Measurements from ENCODE around the gene EPHB2.
"Not testable (repeated sequence)": the region's sequence is repeated elsewhere in the genome, so short reads cannot be mapped to it uniquely, and the experiment has no call there.

Gene EPHB2

DNA sequence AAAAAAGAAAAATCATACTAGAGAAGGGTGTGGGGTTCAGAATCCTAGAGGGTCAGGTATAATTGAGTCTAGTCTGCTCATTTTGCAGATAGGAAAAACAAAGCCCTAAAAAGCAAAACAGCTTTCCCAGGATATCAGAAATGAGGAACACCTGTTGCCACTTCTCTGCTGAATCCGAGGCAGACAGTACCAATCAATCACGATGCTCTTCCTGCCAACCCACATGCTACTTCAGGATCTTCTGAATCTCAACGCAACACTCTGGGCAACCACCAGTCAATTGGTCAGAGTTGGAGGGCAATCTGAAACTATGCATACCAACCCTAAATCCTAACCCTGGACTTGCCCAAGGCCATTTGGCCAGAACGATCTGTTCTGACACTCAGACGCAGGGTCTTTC lies 128.3 kb downstream of the EPHB2 start:
- no peaks in the 10 kb centered on the region for H3K4me1 Mint-ChIP-seq (ENCODE audit: low read depth)
- H3K36me3 Mint-ChIP-seq (ENCODE audit: low read depth) = no peaks in the 10 kb centered on the region
- H3K4me3 Mint-ChIP-seq = no peak overlapping the region
- H3K27ac Mint-ChIP-seq = no peak overlapping the region
- no peaks in the 10 kb centered on the region for H3K9me3 Mint-ChIP-seq
- peaks cover 18% of the 10 kb centered on the region for H3K27me3 Mint-ChIP-seq

DNA sequence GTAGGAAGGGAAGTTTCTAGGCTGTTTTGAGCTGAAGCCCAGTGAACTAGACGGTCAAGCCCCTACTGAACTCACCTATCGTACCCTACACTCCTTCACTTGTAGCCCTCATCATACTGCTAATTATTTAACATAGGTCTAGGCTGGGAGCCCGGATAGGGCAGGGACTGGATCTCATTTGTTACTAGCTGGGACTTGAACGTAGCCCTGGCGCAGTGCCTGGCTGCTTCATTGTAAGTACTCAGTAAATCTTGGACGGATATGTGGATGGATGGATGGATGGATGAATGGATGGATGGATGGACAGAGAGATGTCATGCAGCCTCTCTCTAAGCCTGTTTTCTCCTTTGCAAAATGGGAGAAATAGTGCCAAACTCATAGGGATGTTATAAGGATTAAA lies 129.2 kb downstream of the EPHB2 start:
- H3K4me1 Mint-ChIP-seq (ENCODE audit: low read depth) = no peaks in the 10 kb centered on the region
- H3K27me3 Mint-ChIP-seq = peaks cover 22% of the 10 kb centered on the region
- H3K27ac Mint-ChIP-seq = no peak overlapping the region

DNA sequence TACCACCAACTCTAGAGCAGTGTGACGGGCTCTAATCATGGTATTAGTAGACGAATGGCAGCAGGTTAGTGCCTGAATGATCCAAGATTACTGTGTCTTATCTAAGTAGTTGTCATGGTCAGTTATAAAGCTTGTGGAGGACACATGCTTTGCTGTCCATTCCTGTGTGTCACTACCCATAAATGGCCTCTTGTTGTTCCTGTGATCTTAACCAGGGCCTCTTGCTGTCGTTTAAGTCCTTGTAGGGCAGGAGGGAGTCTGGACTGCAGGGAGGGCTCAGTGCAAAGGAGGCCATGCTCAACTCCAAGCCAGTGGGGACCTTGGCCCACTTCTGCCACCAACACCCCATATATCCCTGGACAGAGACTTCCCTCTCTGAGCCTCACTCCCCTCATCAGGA lies 130.5 kb downstream of the EPHB2 start:
- H3K36me3 Mint-ChIP-seq (ENCODE audit: low read depth) = no peaks in the 10 kb centered on the region
- H3K4me1 Mint-ChIP-seq (ENCODE audit: low read depth) = no peaks in the 10 kb centered on the region
- H3K4me3 Mint-ChIP-seq = no peak overlapping the region
- peaks cover 31% of the 10 kb centered on the region for H3K27me3 Mint-ChIP-seq
- no peak overlapping the region for H3K27ac Mint-ChIP-seq
- no peaks in the 10 kb centered on the region for H3K9me3 Mint-ChIP-seq

More for the DNA sequence above, 129.2 kb downstream of the EPHB2 start:
- Mint-ChIP-seq H3K9me3 (no peaks in the 10 kb centered on the region), H3K4me3 (no peak overlapping the region), H3K36me3 (ENCODE audit: low read depth) (no peaks in the 10 kb centered on the region)

GRCh38 chr1:22841860-22842281 lies 131.2 kb downstream of the EPHB2 start:
- H3K4me1 Mint-ChIP-seq (ENCODE audit: low read depth) = no peaks in the 10 kb centered on the region
- H3K9me3 Mint-ChIP-seq = no peaks in the 10 kb centered on the region
- H3K36me3 Mint-ChIP-seq (ENCODE audit: low read depth) = no peaks in the 10 kb centered on the region
- no peak overlapping the region for H3K4me3 Mint-ChIP-seq
- peaks cover 37% of the 10 kb centered on the region for H3K27me3 Mint-ChIP-seq
- H3K27ac Mint-ChIP-seq = no peak overlapping the region

DNA sequence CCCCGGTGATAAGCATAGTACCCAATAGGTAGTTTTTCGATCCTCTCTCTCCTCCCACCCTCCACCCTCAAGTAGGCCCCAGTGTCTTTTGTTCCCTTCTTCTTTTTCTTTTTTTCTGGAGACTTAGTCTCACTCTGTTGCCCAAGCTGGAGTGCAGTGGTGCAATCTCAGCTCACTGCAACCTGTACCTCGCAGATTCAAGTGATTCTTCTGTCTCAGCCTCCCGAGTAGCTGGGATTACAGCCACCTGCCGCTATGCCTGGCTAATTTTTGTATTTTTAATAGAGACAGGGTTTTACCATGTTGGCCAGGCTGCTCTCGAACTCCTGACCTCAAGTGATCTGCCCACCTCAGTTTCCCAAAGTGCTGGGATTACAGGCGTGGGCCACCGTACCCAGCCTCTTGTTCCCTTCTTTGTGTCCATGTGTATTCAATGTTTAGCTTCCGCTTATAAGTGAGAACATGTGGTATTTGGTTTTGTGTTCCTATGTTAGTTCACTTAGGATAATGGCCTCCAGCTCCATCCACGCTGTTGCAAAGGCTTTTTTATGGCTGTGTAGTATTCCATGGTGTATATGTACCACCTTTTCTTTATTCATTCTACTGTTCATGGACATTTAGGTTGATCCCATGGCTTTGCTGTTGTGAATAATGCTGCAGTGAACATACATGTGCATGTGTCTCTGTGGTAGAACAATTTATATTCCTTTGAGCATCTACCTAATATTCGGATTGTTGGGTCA lies 133.0 kb downstream of the EPHB2 start:
- not testable (repeated sequence) for H3K27ac Mint-ChIP-seq; H3K9me3 Mint-ChIP-seq; H3K4me3 Mint-ChIP-seq; H3K4me1 Mint-ChIP-seq (ENCODE audit: low read depth); H3K36me3 Mint-ChIP-seq (ENCODE audit: low read depth)
- peaks cover 46% of the 10 kb centered on the region for H3K27me3 Mint-ChIP-seq

GRCh38 chr1:22844621-22845020 lies 134.0 kb downstream of the EPHB2 start:
- Mint-ChIP-seq H3K9me3 (no peaks in the 10 kb centered on the region), H3K4me3 (no peak overlapping the region), H3K27ac (no peak overlapping the region), H3K36me3 (ENCODE audit: low read depth) (no peaks in the 10 kb centered on the region), H3K27me3 (peaks cover 45% of the 10 kb centered on the region), H3K4me1 (ENCODE audit: low read depth) (no peaks in the 10 kb centered on the region)

DNA sequence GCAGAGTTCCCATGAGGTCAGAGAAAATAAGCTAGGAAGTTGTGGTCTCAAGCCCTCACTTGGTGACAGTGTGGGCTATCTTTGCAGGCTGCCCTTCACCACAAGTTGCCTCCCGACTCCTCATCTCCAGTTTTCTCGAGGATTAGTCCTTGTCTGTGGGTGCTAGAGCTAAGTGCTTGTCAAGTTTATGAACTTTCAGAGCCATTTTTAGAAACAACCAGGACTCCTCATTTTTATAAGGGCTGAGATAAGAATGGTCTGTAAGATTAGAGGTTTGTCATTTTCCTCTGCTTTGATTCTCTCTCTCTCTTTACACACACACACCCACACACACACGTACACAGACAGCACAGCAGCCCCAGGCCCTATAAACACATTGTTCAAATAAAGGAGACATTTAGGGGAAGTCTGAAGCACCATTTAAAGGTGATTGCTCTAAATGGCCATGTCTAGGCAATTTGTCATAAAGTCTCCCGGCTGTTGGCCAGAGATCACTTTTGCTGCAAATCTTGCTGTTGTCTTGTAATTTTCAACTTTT lies 134.8 kb downstream of the EPHB2 start:
- Mint-ChIP-seq H3K36me3 (ENCODE audit: low read depth) (no peaks in the 10 kb centered on the region), H3K27me3 (peaks cover 45% of the 10 kb centered on the region), H3K9me3 (no peaks in the 10 kb centered on the region), H3K4me3 (no peak overlapping the region), H3K27ac (no peak overlapping the region), H3K4me1 (ENCODE audit: low read depth) (no peaks in the 10 kb centered on the region)

- Mint-ChIP-seq H3K27me3 (peaks cover 45% of the 10 kb centered on the region), H3K4me1 (ENCODE audit: low read depth) (no peaks in the 10 kb centered on the region), H3K36me3 (ENCODE audit: low read depth) (no peaks in the 10 kb centered on the region), H3K4me3 (no peak overlapping the region), H3K27ac (no peak overlapping the region), H3K9me3 (no peaks in the 10 kb centered on the region)
These were observed 135.8 kb downstream of the EPHB2 start for GRCh38 chr1:22846458-22846857.

DNA sequence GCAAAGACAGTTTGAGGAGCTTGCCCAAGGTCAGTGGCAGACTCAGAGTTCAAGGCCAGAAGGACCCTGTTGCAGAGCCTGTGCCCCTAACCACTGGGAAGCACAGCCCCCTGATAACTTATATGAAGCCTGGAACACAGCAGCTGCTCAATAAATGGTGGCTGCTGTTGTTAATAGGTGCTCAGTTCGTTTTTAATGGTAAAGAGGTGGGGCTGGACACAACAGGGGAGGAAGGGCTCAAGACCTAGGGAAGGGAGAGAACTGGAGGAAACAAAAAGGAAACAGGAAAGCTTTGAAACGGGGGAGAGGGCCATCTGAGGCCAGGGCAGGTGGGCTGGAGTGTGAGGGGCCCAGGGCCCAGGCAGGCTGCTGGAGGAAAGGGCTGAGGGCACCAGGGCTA lies 136.6 kb downstream of the EPHB2 start:
- no peaks in the 10 kb centered on the region for H3K9me3 Mint-ChIP-seq
- peaks cover 50% of the 10 kb centered on the region for H3K27me3 Mint-ChIP-seq
- H3K27ac Mint-ChIP-seq = no peak overlapping the region
- no peak overlapping the region for H3K4me3 Mint-ChIP-seq
- no peaks in the 10 kb centered on the region for H3K4me1 Mint-ChIP-seq (ENCODE audit: low read depth)
- no peaks in the 10 kb centered on the region for H3K36me3 Mint-ChIP-seq (ENCODE audit: low read depth)

- Mint-ChIP-seq H3K27me3 (peaks cover 46% of the 10 kb centered on the region), H3K36me3 (ENCODE audit: low read depth) (no peaks in the 10 kb centered on the region), H3K4me1 (ENCODE audit: low read depth) (no peaks in the 10 kb centered on the region), H3K4me3 (no peak overlapping the region), H3K27ac (no peak overlapping the region), H3K9me3 (no peaks in the 10 kb centered on the region)
These were observed 137.1 kb downstream of the EPHB2 start for GRCh38 chr1:22847709-22848108.

GRCh38 chr1:22848405-22848804 lies 137.8 kb downstream of the EPHB2 start:
- no peak overlapping the region for H3K4me3 Mint-ChIP-seq
- H3K9me3 Mint-ChIP-seq = no peaks in the 10 kb centered on the region
- no peak overlapping the region for H3K27ac Mint-ChIP-seq
- no peaks in the 10 kb centered on the region for H3K36me3 Mint-ChIP-seq (ENCODE audit: low read depth)
- H3K4me1 Mint-ChIP-seq (ENCODE audit: low read depth) = no peaks in the 10 kb centered on the region
- H3K27me3 Mint-ChIP-seq = peaks cover 43% of the 10 kb centered on the region

DNA sequence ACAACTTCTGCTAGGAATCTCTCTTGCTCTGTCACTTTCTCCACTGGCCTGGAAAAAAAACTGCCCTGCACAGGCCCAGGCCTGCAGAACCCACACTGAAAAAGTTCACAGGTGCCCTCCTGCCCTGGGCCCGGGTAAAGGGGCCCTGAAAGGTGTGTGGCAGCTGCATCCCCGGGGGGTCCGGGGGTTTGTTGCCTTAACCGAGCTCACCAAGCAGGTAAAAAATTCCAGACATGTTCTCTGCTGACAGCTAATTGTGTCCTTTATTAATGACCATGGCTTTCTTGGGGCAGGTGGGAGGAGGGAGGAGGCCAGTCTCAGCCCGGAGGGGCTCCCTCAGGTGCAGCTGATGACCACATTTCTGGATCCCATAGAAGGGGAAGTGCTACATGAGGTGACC lies 139.1 kb downstream of the EPHB2 start:
- peaks cover 33% of the 10 kb centered on the region for H3K27me3 Mint-ChIP-seq
- H3K27ac Mint-ChIP-seq = no peak overlapping the region
- no peaks in the 10 kb centered on the region for H3K4me1 Mint-ChIP-seq (ENCODE audit: low read depth)
- H3K9me3 Mint-ChIP-seq = no peaks in the 10 kb centered on the region
- H3K36me3 Mint-ChIP-seq (ENCODE audit: low read depth) = no peaks in the 10 kb centered on the region
- no peak overlapping the region for H3K4me3 Mint-ChIP-seq

DNA sequence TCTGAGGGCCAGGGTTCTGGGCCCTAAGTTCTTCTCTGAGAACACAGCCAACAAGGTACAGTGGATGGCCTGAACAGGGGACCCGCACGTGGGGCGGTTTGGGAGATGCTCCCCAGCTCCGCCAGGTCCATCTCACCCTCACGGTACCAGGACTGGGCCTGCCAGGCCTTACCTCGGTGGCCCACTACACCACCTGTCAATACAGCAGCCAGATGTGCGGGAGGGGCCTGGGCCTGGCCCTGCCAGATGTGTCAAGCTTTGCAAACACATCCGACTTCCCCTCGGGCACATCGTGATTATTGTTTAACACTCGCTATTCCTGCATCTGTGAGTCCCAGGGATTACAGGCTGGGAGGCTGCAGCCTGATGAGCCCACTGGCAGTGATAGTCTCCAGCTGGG lies 139.6 kb downstream of the EPHB2 start:
- H3K36me3 Mint-ChIP-seq (ENCODE audit: low read depth) = no peaks in the 10 kb centered on the region
- H3K27me3 Mint-ChIP-seq = peaks cover 32% of the 10 kb centered on the region
- H3K4me1 Mint-ChIP-seq (ENCODE audit: low read depth) = no peaks in the 10 kb centered on the region
- H3K27ac Mint-ChIP-seq = no peak overlapping the region
- no peaks in the 10 kb centered on the region for H3K9me3 Mint-ChIP-seq
- H3K4me3 Mint-ChIP-seq = no peak overlapping the region

GRCh38 chr1:22850681-22851080 lies 140.0 kb downstream of the EPHB2 start:
- H3K36me3 Mint-ChIP-seq (ENCODE audit: low read depth) = no peaks in the 10 kb centered on the region
- H3K4me1 Mint-ChIP-seq (ENCODE audit: low read depth) = no peaks in the 10 kb centered on the region
- H3K9me3 Mint-ChIP-seq = no peaks in the 10 kb centered on the region
- peaks cover 28% of the 10 kb centered on the region for H3K27me3 Mint-ChIP-seq
- no peak overlapping the region for H3K27ac Mint-ChIP-seq
- no peak overlapping the region for H3K4me3 Mint-ChIP-seq

GRCh38 chr1:22851517-22851916 lies 140.9 kb downstream of the EPHB2 start:
- Mint-ChIP-seq H3K27ac (no peak overlapping the region), H3K36me3 (ENCODE audit: low read depth) (no peaks in the 10 kb centered on the region), H3K4me1 (ENCODE audit: low read depth) (no peaks in the 10 kb centered on the region), H3K27me3 (peaks cover 22% of the 10 kb centered on the region), H3K9me3 (no peaks in the 10 kb centered on the region), H3K4me3 (no peak overlapping the region)

DNA sequence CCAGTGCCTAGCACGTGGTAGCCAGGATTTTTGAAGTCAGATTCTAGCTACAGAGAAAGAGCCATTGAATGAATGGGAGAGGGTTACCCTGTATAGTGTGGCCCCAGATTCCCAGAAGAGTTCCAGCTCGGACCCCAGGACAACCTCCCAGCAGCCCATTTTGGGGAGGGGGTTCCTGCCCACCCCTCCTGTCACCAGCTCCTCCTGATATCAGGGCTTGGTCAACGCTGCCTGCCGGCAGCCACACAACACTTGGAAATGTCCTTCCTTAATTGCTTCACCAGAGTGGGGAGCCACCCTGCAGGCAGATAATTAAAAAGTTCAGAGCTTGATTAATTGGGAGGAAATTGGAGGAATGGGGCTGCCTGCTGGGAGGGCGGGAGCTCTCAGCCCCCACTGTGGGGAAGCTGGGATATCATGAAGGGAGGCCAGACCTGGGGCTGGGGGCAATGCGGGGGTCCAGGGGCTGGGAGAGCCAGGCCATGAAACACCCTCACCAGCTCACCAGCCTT lies 141.6 kb downstream of the EPHB2 start:
- H3K4me3 Mint-ChIP-seq = no peak overlapping the region
- no peaks in the 10 kb centered on the region for H3K9me3 Mint-ChIP-seq
- H3K4me1 Mint-ChIP-seq (ENCODE audit: low read depth) = no peaks in the 10 kb centered on the region
- H3K27me3 Mint-ChIP-seq = peaks cover 15% of the 10 kb centered on the region
- H3K27ac Mint-ChIP-seq = no peak overlapping the region
- no peaks in the 10 kb centered on the region for H3K36me3 Mint-ChIP-seq (ENCODE audit: low read depth)

Data from stimulated activated naive CD8-positive, alpha-beta T cell treated with anti-CD3 and anti-CD28 coated beads, Interleukin-15, Interleukin-2, amounts not matched to agents 100 ng/mL and 50 ng/mL, for 24 hours (primary cell).